ENCODE results near the gene VWA3A.
"Not testable (repeated sequence)": the region's sequence is repeated elsewhere in the genome, so short reads cannot be mapped to it uniquely, and the experiment has no call there.

Gene VWA3A

GRCh38 chr16:22126037-22126558 lies 33.8 kb downstream of the VWA3A start:
- Histone ChIP-seq H4K20me1 (ENCODE audit: control insufficient read depth, insufficient read depth, low read depth, low read length) (no peaks in the 10 kb centered on the region), H3K36me3 (ENCODE audit: control insufficient read depth, low read length) (no peaks in the 10 kb centered on the region), H3K79me2 (ENCODE audit: control insufficient read depth, low read length) (no peaks in the 10 kb centered on the region), H3K27me3 (ENCODE audit: control insufficient read depth, low read length) (peaks cover 7% of the 10 kb centered on the region; the same call in 1 of the 2 replicates), H3K4me2 (ENCODE audit: low read length) (no peak overlapping the region), H3K27ac (ENCODE audit: low read depth, low read length) (no peak overlapping the region), H3K9me2 (replicated peaks; ENCODE audit: control insufficient read depth, low read length) (no peaks in the 10 kb centered on the region), H3K4me3 (ENCODE audit: low read length) (no peak overlapping the region), H3F3A (ENCODE audit: control insufficient read depth, insufficient read depth) (no peaks in the 10 kb centered on the region), H3K4me1 (ENCODE audit: control insufficient read depth, low read length) (no peaks in the 10 kb centered on the region), H3K9me3 (ENCODE audit: control insufficient read depth, insufficient read depth, low read length) (no peaks in the 10 kb centered on the region)
- TF ChIP-seq, protein P1, sequence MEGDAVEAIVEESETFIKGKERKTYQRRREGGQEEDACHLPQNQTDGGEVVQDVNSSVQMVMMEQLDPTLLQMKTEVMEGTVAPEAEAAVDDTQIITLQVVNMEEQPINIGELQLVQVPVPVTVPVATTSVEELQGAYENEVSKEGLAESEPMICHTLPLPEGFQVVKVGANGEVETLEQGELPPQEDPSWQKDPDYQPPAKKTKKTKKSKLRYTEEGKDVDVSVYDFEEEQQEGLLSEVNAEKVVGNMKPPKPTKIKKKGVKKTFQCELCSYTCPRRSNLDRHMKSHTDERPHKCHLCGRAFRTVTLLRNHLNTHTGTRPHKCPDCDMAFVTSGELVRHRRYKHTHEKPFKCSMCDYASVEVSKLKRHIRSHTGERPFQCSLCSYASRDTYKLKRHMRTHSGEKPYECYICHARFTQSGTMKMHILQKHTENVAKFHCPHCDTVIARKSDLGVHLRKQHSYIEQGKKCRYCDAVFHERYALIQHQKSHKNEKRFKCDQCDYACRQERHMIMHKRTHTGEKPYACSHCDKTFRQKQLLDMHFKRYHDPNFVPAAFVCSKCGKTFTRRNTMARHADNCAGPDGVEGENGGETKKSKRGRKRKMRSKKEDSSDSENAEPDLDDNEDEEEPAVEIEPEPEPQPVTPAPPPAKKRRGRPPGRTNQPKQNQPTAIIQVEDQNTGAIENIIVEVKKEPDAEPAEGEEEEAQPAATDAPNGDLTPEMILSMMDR (IDR thresholded peaks at IDR 0.05; ENCODE audit: low read depth, low read length, poor library complexity, severe bottlenecking): no peak
- no peak for TF ChIP-seq EZH2phosphoT487 (IDR thresholded peaks at IDR 0.05; ENCODE audit: borderline replicate concordance, low read length)

GRCh38 chr16:22128537-22128936 lies 36.2 kb downstream of the VWA3A start:
- not testable (repeated sequence) for H3K4me1 ChIP-seq (ENCODE audit: control insufficient read depth, low read length); H3K4me3 ChIP-seq (ENCODE audit: low read length); H4K20me1 ChIP-seq (ENCODE audit: control insufficient read depth, insufficient read depth, low read depth, low read length); H3K4me2 ChIP-seq (ENCODE audit: low read length); H3K27ac ChIP-seq (ENCODE audit: low read depth, low read length); H3K36me3 ChIP-seq (ENCODE audit: control insufficient read depth, low read length); H3F3A ChIP-seq (ENCODE audit: control insufficient read depth, insufficient read depth); H3K9me2 ChIP-seq (replicated peaks; ENCODE audit: control insufficient read depth, low read length); H3K79me2 ChIP-seq (ENCODE audit: control insufficient read depth, low read length); H3K9me3 ChIP-seq (ENCODE audit: control insufficient read depth, insufficient read depth, low read length); H3K27me3 ChIP-seq (ENCODE audit: control insufficient read depth, low read length)

- H3K27me3 ChIP-seq (ENCODE audit: control insufficient read depth, low read length): peaks cover 3% of the 10 kb centered on the region; the same call in 1 of the 2 replicates
- no peak overlapping the region for H3K4me3 ChIP-seq (ENCODE audit: low read length)
- no peaks in the 10 kb centered on the region for H3K9me3 ChIP-seq (ENCODE audit: control insufficient read depth, insufficient read depth, low read length)
- H3K9me2 ChIP-seq (replicated peaks; ENCODE audit: control insufficient read depth, low read length): no peaks in the 10 kb centered on the region
- H3K36me3 ChIP-seq (ENCODE audit: control insufficient read depth, low read length): no peaks in the 10 kb centered on the region
- no peaks in the 10 kb centered on the region for H4K20me1 ChIP-seq (ENCODE audit: control insufficient read depth, insufficient read depth, low read depth, low read length)
- TF ChIP-seq, protein P1 (IDR thresholded peaks at IDR 0.05; ENCODE audit: low read depth, low read length, poor library complexity, severe bottlenecking): no peak
- TF ChIP-seq EZH2phosphoT487 (IDR thresholded peaks at IDR 0.05; ENCODE audit: borderline replicate concordance, low read length): no peak
- no peaks in the 10 kb centered on the region for H3K79me2 ChIP-seq (ENCODE audit: control insufficient read depth, low read length)
- no peak overlapping the region for H3K4me2 ChIP-seq (ENCODE audit: low read length)
- H3K4me1 ChIP-seq (ENCODE audit: control insufficient read depth, low read length): no peaks in the 10 kb centered on the region
- H3F3A ChIP-seq (ENCODE audit: control insufficient read depth, insufficient read depth): no peaks in the 10 kb centered on the region
- no peak overlapping the region for H3K27ac ChIP-seq (ENCODE audit: low read depth, low read length)
Observed at GRCh38 chr16:22130528-22130927, 38.2 kb downstream of the VWA3A start.

- no peaks in the 10 kb centered on the region for H3F3A ChIP-seq (ENCODE audit: control insufficient read depth, insufficient read depth)
Observed at GRCh38 chr16:22132801-22133200, 40.5 kb downstream of the VWA3A start.

More at GRCh38 chr16:22132801-22133200, 40.5 kb downstream of the VWA3A start:
- no peaks in the 10 kb centered on the region for H3K79me2 ChIP-seq (ENCODE audit: control insufficient read depth, low read length)
- no peak overlapping the region for H3K27ac ChIP-seq (ENCODE audit: low read depth, low read length)
- H3K9me3 ChIP-seq (ENCODE audit: control insufficient read depth, insufficient read depth, low read length): no peaks in the 10 kb centered on the region
- H3K9me2 ChIP-seq (replicated peaks; ENCODE audit: control insufficient read depth, low read length): no peaks in the 10 kb centered on the region
- no peak for TF ChIP-seq EZH2phosphoT487 (IDR thresholded peaks at IDR 0.05; ENCODE audit: borderline replicate concordance, low read length)
- TF ChIP-seq, protein P1 (IDR thresholded peaks at IDR 0.05; ENCODE audit: low read depth, low read length, poor library complexity, severe bottlenecking): no peak
- H3K4me1 ChIP-seq (ENCODE audit: control insufficient read depth, low read length): no peaks in the 10 kb centered on the region
- peaks cover 12% of the 10 kb centered on the region; the same call in 1 of the 2 replicates for H3K27me3 ChIP-seq (ENCODE audit: control insufficient read depth, low read length)
- H3K36me3 ChIP-seq (ENCODE audit: control insufficient read depth, low read length): no peaks in the 10 kb centered on the region
- no peak overlapping the region for H3K4me2 ChIP-seq (ENCODE audit: low read length)
- H3K4me3 ChIP-seq (ENCODE audit: low read length): no peak overlapping the region
- H4K20me1 ChIP-seq (ENCODE audit: control insufficient read depth, insufficient read depth, low read depth, low read length): no peaks in the 10 kb centered on the region

Measured in DOHH2 (cell line).